ENCODE measurements around the gene GATA2.
A peak's percentile ranks its signal among the peaks of the same experiment; 100 is the strongest.

GATA2 gene

GRCh38 chr3:128456776-128457715 is 36.0 kb downstream of the GATA2 start:
- no peak for DNase-seq (ENCODE audit: low spot score)

GRCh38 chr3:128455786-128456748 is 36.9 kb downstream of the GATA2 start:
- no peak for DNase-seq (ENCODE audit: low spot score)

- DNase-seq (ENCODE audit: low spot score), result no peak
Measured at GRCh38 chr3:128455116-128455515, 37.9 kb downstream of the GATA2 start.

GRCh38 chr3:128454310-128454618 is 38.7 kb downstream of the GATA2 start:
- DNase-seq (ENCODE audit: low spot score), result no peak

GRCh38 chr3:128453501-128454309 is 39.3 kb downstream of the GATA2 start:
- DNase-seq (ENCODE audit: low spot score), result no peak

DNA sequence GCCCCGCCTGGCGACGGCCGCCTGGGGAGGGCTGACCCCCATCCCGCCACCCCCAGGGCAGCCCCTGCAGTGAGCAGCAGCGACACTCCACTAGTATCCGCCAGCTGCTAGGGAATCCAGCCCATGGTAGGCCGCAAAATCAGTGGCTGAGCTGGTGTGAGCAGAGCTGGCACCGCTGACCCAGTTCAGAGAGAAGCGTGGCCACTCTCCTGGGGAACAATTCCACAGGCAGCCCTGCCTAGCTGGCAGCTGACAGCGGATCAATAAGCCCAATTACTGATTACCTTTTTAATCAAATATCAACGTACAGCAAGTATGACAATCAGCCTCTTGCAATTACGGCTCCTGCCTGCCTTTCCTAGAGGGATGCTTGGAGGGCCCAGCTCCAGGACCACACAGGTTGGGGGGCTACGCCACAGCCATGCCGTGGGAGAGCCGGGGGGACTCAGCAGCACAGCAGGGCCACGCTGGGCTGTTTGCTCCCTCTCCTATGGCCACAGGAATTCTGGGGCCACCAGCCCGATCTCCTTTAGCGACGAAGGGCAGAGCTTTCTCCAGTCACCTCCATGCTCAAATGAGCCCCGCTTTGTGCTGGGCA is 40.2 kb downstream of the GATA2 start:
- no peak for DNase-seq (ENCODE audit: low spot score)

DNA sequence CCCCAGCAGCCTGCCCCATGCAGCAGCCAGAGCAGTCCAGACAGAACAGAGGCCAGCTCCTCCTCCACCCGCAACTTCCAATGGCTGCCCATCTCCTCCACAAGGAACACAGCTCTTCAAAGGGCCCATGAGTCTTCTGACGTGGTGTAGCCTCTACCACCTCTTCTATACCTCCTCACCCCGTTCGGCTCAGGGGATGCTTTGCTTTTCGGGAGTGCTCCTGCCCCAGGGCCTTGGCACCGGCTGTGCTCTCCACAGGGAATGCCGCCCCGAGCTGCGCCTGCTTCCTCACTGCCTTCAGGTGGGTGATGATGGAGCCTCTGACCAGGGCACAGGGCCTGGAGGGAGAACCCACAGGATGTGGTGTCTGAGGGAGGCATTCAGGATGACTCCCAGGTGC is 40.9 kb downstream of the GATA2 start:
- no peak for DNase-seq (ENCODE audit: low spot score)

DNA sequence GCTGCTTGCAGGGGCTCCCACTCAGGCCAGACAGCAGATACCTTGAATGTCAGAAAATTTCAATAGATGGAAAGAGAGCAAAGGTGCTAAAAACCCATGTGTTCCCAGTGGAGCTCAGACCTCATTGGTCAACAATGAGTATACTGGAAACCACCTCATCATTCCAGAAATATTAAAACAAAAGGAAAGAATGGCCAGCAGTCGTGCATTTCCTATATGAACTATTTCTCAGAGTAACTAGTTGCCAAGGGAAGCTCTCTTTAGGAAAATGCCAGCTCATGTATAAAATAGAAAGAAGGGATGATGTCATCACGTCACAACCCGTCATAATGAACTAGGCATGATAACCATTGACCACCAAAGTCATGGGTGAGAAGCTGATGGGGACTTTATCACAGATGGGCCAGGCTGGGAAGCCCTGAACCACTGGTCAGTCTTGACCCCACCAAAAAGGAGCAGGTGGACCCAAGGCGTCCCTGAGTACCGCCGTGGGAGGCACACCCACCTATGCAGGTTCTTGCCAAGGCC is 43.8 kb downstream of the GATA2 start:
- DNase-seq (ENCODE audit: low spot score), result no peak

DNA sequence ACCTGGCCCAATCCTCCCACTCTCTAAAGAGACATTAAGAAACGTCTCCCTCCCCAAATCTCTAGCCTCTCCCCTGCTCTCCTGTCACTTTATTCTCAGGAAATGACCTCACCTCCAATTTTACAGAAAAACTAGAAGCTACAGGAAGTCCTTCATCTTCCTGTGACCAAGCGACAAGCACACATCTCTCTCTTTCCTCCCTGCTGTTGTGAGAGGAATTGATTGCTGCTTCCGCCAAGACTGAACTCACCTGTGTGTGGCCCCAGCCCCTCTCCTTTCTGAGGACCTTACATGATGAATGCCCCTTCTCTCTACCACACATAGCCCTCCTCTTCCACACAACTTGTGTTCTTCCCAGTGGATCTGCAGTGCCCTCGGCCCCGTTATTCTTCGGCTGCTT is 44.5 kb downstream of the GATA2 start:
- peak; percentile 69 for DNase-seq (ENCODE audit: low spot score)

DNA sequence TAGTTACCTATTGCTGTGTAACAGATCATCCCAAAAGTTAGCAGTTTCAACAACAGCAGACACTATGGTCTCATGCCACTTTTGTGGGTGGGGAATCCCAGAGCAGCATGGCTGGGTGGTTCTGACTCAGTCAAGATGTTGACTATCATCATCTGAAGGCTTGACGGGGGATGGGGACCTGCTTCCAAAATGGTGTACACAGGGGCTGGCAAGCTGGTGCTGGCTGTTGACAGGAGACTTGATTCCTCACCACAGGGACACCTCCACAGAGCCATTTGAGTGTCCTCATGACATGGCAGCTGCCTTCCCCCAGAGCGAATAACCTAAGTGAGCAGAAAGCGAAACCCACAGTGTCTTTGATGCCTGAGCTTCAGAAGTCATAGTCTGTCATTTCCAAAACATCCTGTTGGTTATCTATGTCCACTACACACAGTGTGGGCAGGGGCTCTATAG is 45.4 kb downstream of the GATA2 start:
- peak; percentile 85 for DNase-seq (ENCODE audit: low spot score)

GRCh38 chr3:128446821-128447220 is 46.2 kb downstream of the GATA2 start:
- DNase-seq (ENCODE audit: low spot score), result no peak

GRCh38 chr3:128445357-128445756 is 47.6 kb downstream of the GATA2 start:
- no peak for DNase-seq (ENCODE audit: low spot score)

DNA sequence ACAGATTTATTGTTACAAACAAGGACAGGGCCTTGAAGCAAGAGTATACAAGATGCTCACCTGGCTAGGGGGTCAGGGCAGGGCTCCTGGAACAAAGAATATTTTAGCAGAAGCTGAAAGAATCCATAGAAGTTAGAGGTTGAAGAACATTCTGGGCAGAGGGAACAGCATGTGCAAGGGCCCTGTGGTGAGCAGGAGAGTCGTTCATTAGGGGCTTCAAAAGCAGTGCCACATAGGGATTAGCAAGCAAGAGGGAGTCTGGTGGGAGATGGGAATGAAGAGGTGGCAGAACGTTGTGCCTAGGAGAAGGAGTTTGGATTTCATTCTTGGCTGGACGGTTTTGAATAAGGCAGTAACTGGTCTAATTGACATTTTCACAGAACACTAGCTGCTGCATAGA is 49.2 kb downstream of the GATA2 start:
- DNase-seq (ENCODE audit: low spot score), result no peak

DNA sequence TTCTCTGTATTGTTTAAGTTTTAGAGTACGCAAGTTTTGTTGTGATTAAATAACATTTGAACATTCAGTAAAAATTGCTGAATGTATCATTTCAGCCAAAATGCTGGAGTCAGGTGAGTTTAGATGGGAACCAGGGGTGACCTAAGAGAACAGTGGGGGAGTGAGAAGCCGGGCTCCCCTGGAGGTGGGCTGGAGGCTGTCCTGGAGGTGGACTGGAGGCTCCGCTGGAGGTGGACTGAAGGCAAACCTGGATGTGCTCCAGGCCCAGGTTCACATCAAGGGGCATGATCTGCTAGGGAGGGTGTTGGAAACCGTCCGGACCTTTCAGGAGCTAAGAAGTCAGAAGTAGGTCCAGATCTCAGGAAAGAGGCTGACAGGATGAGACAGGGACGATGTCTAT is 50.1 kb downstream of the GATA2 start:
- no peak for DNase-seq (ENCODE audit: low spot score)

DNA sequence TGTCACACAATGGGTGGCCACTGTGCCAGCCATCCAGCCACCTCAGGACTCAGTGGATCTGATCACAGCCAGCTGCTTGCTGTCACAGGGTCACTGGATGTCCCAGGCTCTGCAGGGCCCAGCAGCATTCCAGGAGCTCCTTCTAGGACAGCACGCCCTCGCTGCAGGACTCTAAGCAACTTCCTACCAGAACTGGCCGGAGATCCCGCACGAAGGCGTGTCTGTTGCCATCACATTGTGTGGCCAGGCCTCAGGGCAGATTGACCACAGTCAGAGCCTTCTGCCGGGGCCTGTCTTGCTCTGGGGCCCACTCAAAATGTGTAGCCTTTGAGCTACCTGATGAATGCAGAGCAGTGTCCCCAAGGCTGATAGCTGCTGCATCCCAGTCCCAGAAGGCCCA is 50.9 kb downstream of the GATA2 start:
- no peak for DNase-seq (ENCODE audit: low spot score)

- DNase-seq (ENCODE audit: low spot score), result no peak
Measured at GRCh38 chr3:128439226-128439625, 53.8 kb downstream of the GATA2 start.

DNA sequence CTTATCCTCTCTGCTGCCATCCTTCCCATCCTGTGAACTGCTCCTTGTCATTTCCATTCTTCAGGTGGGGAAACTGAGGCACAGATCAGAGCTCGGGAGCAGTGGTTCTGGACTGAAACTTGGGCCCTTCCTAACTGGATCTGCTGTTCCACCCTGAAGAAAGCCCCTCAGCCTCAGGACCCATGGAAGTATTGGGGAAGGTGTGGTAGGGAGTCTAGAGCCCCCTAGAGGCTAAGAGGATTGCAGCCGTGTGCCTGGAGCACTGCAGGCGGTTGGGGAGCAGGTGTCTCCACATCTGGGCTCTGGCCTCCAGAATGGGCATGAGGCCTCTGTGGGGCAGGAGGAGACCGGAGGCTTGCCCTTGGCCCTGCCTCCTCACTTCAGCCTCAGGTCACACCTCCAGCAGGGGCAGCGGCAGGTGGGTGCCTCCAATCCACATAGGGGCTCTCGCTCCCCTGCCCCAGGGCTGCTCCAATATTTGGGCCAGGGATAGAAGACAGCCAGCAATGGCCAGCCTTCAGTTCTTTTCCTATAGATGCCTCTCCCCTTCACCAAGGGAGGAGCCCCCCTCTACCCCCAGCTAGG is 54.4 kb downstream of the GATA2 start:
- DNase-seq (ENCODE audit: low spot score), result no peak

DNA sequence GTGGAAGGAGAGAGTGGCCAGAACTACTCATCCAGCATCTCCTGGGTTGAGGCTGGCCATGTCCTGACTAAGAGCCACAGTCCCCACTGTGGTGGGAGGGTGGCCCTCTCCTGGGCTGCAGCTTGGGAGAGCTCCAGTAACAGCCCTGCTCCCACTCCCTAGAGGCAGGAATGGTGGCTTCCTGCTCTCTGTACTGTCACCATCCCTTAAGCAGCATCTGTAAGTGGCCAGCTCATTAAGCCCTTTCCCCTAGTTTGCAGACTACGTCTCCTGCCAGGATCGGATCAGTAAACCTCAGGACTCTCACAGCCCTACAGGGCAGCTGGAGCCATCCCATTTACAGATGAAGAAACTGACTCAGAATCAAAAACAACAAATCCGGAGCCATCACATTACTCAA is 56.8 kb downstream of the GATA2 start:
- DNase-seq (ENCODE audit: low spot score), result no peak

DNA sequence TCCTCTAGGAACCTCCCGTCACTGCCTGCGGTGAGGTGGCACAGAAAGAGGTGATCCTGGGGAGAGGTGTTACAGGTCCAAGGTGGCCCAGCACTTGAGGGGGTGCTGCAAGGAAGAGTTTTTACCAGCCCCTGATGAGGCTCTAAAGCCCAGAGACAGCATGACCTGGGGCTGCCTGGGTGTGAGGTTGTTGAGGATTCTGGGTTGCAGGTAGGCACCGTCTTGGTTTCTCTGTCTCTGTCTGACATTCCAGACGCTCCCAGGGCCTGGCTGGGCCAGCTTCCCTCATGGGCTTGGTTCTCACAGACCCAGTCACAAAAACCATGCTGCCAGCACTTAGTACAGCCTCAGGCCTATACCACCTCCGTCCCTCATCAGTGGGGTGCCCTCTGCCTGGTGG is 57.4 kb downstream of the GATA2 start:
- no peak for DNase-seq (ENCODE audit: low spot score)

DNA sequence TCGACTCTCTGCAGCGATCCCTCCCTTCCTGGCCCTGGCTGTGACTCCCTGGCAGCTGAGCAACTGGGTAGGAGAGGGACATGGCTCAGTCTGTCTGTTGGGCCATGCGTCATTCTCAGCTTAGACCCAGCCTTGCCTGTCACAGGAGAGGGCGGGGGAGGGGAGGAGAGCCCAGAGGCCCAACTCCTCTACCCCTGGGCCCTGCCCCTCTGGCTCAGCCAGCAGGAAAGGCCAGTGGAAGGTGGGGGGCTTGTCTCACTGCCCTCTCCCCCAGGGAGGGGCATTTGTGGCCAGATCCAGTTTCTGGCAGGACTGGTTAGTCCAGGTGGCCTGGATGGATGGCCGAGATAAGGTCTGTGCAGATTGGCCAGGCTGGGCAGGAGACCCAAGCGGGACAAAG is 57.9 kb downstream of the GATA2 start:
- DNase-seq (ENCODE audit: low spot score), result no peak

DNA sequence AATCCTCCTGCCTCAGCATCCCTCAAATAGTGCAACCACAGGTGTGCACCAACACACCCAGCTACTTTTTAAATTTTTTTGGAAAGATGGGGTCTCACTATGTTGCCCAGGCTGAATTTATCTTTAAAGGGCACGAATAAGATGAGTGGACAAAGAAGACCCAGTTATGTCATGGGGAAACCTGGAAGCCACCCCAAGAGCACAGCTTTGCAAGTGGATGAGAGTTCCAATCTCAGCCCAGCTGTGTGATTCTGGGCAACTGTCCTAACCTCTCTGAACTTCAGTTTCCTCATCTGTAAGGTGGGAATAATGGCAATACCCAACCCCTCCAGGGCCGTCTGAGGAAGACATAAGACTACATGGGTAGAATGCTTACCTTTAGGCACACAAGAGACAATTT is 58.5 kb downstream of the GATA2 start:
- no peak for DNase-seq (ENCODE audit: low spot score)

All from activated CD4-positive, alpha-beta T cell treated with anti-CD3 and anti-CD28 coated beads, Interleukin-2, Interleukin-4, amounts not matched to agents 100 ng/mL and 50 ng/mL, durations not matched to agents 16 hours and 8 hours (primary cell).